Activated CD4-positive, alpha-beta memory T cell treated with anti-CD3 and anti-CD28 coated beads for 36 hours (primary cell): ENCODE measurements around the gene CDC42EP5. TPM values are rescaled to one million over a fixed set of nuclear protein-coding genes. Genes with fewer than 3 reads are reported as not detected.
A peak's percentile ranks its signal among the peaks of the same experiment; 100 is the strongest.

ENCODE experiments used
- CTCF ChIA-PET: fragments of 350-600 bp; sonication (Branson Sonifier 250); formaldehyde crosslinking; loops from one replicate; lab custom pipeline; 2021; ENCODE audit warnings: antibody characterized with exemption, inconsistent platforms; lab: Charles Lee
- POLR2A ChIA-PET: fragments of 350-600 bp; sonication (Branson Sonifier 250); formaldehyde crosslinking; loops from one replicate; lab custom pipeline; 2021; ENCODE audit warnings: antibody characterized with exemption; lab: Charles Lee
- DNase-seq: peaks from one replicate; pipeline ENCODE4 v3.0.0-alpha.2; 2020
- H3K27ac Mint-ChIP-seq: one replicate; pipeline ENCODE4 v1.8.0; 2021; ENCODE audit warnings: mixed read lengths
- H3K27me3 Mint-ChIP-seq: one replicate; pipeline ENCODE4 v1.8.0; 2021; ENCODE audit warnings: mixed read lengths
- H3K36me3 Mint-ChIP-seq: one replicate; pipeline ENCODE4 v1.8.0; 2021; ENCODE audit warnings: mixed read lengths
- H3K4me1 Mint-ChIP-seq: one replicate; pipeline ENCODE4 v1.8.0; 2021; ENCODE audit warnings: low read depth, mixed read lengths
- H3K4me3 Mint-ChIP-seq: one replicate; pipeline ENCODE4 v1.8.0; 2021; ENCODE audit warnings: mild to moderate bottlenecking, mixed read lengths
- H3K9me3 Mint-ChIP-seq: one replicate; pipeline ENCODE4 v1.8.0; 2021; ENCODE audit warnings: mixed read lengths
- intact Hi-C: fragments of 100-400 bp; cut with micrococcal nuclease; formaldehyde crosslinking; loops from one replicate; pipeline ENCODE4 v1.15.1; 2023
- total RNA-seq, 2 experiments: library from RNA; stranded (reverse); gene quantifications; one replicate each; pipeline ENCODE4 v1.2.3, GENCODE V29; 2021

CDC42EP5 gene
- total RNA-seq, 2 experiments from 2014 or later: not detected

DNA sequence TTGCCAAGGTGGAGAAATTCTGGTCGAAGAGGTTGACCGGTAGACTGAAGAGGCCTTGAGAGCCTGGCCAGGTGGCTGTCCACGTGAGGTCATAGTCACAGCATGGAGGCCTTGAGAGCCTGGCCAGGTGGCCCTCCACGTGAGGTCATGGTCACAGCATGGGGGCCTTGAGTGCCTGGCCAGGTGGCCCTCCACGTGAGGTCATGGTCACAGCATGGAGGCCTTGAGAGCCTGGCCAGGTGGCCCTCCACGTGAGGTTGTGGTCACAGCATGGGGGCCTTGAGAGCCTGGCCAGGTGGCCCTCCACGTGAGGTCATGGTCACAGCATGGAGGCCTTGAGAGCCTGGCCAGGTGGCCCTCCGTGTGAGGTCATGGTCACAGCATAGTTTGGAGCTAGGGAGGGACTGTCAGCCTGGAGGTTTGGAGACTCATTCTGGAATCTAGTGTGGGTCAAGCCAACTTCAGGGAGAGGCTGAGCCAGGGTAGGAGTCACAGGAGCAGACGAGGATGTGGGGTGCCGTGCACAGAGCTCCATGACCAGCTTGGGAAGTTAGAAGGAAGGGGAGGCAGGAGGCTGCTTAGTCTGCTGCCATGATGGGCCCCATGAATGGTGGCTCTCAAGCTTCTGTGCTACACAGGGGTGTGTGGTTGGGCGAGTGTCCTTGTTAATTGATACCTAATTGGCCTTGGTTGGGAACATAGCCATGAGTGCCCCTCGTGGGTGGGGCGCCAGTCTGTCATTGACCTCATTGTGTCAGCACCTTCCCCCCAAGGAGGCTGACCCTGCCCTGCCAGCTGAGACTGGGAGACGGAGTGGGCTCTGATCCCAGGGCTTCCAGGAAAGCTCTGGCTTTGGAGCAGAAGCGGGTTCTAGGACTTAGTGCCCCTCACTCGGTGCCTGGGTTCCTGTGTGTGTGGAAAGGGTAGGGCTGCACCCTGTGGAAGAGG is 13.5 kb downstream of the CDC42EP5 start:
- ChIA-PET POLR2A (interaction anchor here (0.6 to 1.7 kb wide), 3 partner anchors 11 to 69 kb away, joined by 3 to 8 read pairs (median 4); partner anchors contain the start of gene LENG8), CTCF (no interaction called here)
- intact Hi-C loops: loop anchor here (5.0 kb wide), 1 partner anchor 252 kb away; no protein-coding TSS in a partner anchor
- H3K36me3 Mint-ChIP-seq: peaks cover 45% of the 10 kb centered on the region
- peak overlapping the region; percentile 13 for H3K27ac Mint-ChIP-seq
- H3K4me3 Mint-ChIP-seq: no peak overlapping the region
- no peaks in the 10 kb centered on the region for H3K9me3 Mint-ChIP-seq
- DNase-seq: no peak
- H3K4me1 Mint-ChIP-seq: peaks cover 31% of the 10 kb centered on the region
- no peaks in the 10 kb centered on the region for H3K27me3 Mint-ChIP-seq

- H3K27ac Mint-ChIP-seq: no peak overlapping the region
- POLR2A ChIA-PET: interaction anchor here (0.6 kb wide), 1 partner anchor 68 kb away, joined by 3 read pairs; no protein-coding TSS in a partner anchor
- no peaks in the 10 kb centered on the region for H3K9me3 Mint-ChIP-seq
- CTCF ChIA-PET: no interaction called here
- DNase-seq: no peak
- H3K4me3 Mint-ChIP-seq: no peak overlapping the region
- no peaks in the 10 kb centered on the region for H3K27me3 Mint-ChIP-seq
- peaks cover 53% of the 10 kb centered on the region for H3K36me3 Mint-ChIP-seq
- intact Hi-C loops: no loop called here
- peaks cover 26% of the 10 kb centered on the region for H3K4me1 Mint-ChIP-seq
Observed at GRCh38 chr19:54458648-54459281, 14.3 kb downstream of the CDC42EP5 start.

DNA sequence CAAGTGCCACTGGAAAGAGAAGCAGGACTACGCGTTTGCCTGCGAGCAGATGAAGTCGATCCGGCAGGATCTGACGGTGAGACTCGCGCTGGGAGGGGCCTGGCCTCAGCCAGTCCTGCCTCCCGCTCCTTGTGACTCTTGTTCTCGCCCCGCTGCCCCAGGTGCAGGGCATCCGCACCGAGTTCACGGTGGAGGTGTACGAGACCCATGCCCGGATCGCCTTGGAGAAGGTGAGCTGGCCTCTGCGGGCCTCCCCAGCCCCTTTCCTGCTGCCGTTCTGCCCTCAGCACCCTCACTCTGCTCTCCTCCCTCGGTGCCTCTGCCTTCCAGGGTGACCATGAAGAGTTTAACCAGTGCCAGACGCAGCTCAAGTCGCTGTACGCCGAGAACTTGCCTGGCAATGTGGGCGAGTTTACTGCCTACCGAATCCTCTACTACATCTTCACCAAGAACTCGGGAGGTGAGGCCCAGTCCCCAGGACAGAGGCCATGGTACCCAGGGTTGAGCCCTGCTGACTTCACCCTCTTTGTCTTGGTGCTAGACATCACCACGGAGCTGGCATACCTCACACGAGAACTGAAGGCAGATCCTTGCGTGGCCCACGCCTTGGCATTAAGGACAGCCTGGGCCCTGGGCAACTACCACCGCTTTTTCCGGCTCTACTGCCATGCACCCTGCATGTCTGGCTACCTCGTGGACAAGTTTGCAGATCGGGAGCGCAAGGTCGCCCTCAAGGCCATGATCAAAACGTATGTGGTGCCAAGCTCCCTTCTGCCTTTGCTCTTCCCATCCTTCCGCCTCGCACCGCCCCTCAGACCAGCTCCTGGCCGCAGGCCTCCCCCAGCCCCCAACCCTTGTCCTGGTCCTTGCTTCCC is 15.1 kb downstream of the CDC42EP5 start:
- CTCF ChIA-PET: no interaction called here
- Mint-ChIP-seq H3K9me3 (no peaks in the 10 kb centered on the region), H3K36me3 (peaks cover 59% of the 10 kb centered on the region), H3K27ac (no peak overlapping the region), H3K4me3 (no peak overlapping the region), H3K27me3 (no peaks in the 10 kb centered on the region), H3K4me1 (peaks cover 29% of the 10 kb centered on the region)
- POLR2A ChIA-PET: interaction anchor here (1.0 kb wide), 1 partner anchor 9 kb away, joined by 5 read pairs; the partner anchor contains the start of gene LENG8
- no peak for DNase-seq
- intact Hi-C loops: no loop called here

DNA sequence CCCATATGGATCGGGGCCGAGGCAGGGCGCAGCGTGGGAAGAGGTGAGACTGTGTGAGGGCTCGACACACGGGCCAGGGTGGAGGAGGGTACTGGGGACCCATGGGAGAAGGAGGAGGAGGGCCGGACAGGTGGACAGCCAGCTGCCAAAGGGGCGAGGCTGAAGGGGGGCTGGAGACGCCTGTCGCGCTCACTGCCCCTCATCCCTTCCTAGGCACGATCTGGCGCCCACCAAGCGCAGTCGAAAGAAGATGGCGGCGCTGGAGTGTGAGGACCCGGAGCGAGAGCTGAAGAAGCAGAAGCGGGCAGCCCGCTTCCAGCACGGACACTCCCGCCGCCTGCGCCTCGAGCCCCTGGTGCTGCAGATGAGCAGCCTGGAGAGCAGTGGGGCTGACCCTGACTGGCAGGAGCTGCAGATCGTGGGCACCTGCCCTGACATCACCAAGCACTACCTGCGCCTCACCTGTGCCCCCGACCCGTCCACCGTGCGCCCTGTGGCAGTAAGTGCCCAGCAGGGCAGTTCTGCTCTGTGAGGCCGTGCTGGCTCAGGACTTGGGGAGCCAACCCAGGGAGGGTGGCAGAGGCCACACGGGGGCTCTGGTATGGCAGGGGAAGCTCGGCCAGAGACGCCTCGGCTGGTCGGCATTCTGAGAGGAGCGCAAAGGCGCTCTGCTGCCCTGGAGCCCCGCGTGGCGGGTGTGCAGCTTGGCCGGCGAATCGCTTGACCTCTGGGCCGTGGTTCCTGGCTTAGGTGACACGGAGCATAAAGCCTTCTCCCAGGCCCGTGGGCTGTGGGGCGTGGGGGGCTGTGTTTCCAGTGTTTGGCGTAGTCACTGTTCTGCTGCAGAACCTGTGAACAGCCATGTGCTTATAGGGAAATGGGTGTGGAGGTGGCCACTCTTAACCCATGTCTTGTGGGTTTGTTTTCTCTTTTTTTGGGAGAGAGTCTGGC is 16.4 kb downstream of the CDC42EP5 start:
- Mint-ChIP-seq H3K27me3 (no peaks in the 10 kb centered on the region), H3K9me3 (no peaks in the 10 kb centered on the region), H3K4me3 (no peak overlapping the region), H3K36me3 (peaks cover 66% of the 10 kb centered on the region), H3K4me1 (peaks cover 27% of the 10 kb centered on the region), H3K27ac (no peak overlapping the region)
- DNase-seq: no peak
- intact Hi-C loops: no loop called here
- CTCF ChIA-PET: no interaction called here
- POLR2A ChIA-PET: no interaction called here

GRCh38 chr19:54455786-54456422 is 17.2 kb downstream of the CDC42EP5 start:
- Mint-ChIP-seq H3K27me3 (no peaks in the 10 kb centered on the region), H3K36me3 (peaks cover 70% of the 10 kb centered on the region), H3K4me1 (peaks cover 29% of the 10 kb centered on the region), H3K9me3 (no peaks in the 10 kb centered on the region), H3K27ac (no peak overlapping the region), H3K4me3 (no peak overlapping the region)
- ChIA-PET CTCF (no interaction called here), POLR2A (interaction anchor here (2.2 kb wide), 1 partner anchor 8 kb away, joined by 9 read pairs; the partner anchor contains the start of gene LENG9)
- DNase-seq: no peak
- intact Hi-C loops: no loop called here

DNA sequence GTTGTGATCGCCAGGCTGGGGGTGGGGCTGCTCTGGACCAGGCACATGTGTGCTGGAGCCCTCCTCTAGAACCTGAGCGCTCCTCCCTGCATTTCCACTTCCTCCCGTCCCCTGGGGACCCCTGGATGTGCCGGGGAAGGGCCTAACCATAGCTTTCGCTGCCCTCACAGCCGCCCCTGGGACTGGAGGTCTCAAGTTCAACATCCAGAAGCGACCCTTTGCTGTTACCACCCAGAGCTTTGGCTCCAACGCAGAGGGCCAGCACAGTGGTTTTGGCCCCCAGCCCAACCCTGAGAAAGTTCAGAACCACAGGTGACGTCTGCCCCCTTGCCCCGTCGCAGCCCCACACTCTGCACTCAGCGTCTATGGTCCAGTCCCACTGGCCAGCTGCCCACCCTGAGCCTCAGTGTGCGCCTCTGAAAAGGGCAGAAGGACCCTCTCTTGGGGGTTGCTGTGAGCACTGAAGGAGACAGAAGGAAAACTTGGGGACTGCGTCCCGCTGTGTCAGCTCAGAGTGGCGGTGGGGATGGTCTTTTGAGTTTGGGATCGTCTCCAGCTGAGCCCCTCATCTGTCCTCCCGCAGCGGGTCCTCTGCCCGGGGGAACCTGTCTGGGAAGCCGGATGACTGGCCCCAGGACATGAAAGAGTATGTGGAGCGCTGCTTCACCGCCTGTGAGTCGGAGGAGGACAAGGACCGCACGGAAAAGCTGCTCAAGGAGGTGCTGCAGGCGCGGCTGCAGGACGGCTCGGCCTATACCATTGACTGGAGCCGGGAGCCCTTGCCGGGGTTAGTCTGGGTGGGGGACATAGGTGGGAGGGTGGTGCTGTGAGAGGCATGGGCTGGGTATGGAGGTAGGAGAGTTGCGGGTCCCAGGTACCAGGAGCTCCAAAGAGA is 18.1 kb downstream of the CDC42EP5 start:
- H3K4me1 Mint-ChIP-seq: peaks cover 36% of the 10 kb centered on the region
- no peak overlapping the region for H3K27ac Mint-ChIP-seq
- CTCF ChIA-PET: no interaction called here
- POLR2A ChIA-PET: interaction anchor here (2.2 kb wide), 1 partner anchor 9 kb away, joined by 9 read pairs; the partner anchor contains the start of gene LENG9
- H3K9me3 Mint-ChIP-seq: no peaks in the 10 kb centered on the region
- DNase-seq: no peak
- H3K4me3 Mint-ChIP-seq: no peak overlapping the region
- intact Hi-C loops: no loop called here
- no peaks in the 10 kb centered on the region for H3K27me3 Mint-ChIP-seq
- H3K36me3 Mint-ChIP-seq: peaks cover 76% of the 10 kb centered on the region

DNA sequence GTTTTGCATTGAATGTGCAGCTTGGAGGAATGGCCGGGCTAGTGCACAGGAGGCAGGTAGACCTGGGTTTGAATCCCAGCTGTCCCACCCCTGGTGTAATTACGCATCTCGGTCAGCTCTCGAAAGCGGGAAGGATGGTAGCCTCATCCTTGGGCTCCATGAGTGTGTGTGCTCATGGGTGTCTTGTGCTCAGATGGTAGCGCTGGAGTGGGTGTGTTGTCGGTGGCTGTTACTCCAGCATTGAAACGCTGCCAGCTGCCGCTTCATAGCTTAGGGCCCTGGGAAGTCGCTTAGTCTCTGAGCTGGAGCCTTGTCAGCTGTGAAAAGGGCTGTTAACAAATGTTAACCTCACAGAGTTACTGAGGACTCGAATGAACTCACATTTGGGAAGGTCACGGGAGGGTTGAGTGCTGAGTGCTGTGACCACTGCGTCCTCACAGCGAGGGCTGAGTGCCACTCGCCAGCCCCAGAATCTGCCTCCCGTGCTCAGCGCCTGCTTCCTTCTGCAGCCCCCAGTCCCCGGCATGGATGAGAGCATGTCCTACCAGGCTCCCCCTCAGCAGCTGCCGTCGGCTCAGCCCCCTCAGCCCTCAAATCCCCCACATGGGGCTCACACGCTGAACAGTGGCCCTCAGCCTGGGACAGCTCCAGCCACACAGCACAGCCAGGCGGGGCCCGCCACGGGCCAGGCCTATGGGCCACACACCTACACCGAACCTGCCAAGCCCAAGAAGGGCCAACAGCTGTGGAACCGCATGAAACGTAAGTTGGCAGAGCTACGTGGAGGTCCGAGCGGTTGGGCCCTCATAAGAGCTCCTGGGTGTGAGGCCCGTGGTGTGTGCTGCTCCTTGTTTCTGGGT is 18.9 kb downstream of the CDC42EP5 start:
- H3K9me3 Mint-ChIP-seq: no peaks in the 10 kb centered on the region
- no peak overlapping the region for H3K27ac Mint-ChIP-seq

DNA sequence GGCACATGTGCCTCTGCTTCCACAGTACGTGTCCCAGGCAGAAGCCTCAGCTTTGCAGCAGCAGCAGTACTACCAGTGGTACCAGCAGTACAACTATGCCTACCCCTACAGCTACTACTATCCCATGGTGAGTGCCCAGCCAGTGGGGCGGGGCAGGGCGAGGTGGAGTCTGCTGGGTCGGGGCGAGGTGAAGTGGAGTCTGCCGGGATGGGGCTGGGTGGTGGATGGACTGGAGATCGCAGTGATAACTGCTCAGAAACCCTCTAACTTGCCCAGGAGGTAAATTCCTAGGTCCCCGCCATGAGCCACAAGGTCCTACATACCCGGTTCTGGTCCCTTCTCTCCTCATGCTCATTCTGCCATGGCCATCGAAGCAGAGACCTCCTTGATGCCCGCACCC is 20.5 kb downstream of the CDC42EP5 start:
- intact Hi-C loops: no loop called here
- DNase-seq: no peak
- Mint-ChIP-seq H3K9me3 (no peaks in the 10 kb centered on the region), H3K27me3 (peaks cover 2% of the 10 kb centered on the region), H3K4me1 (peaks cover 29% of the 10 kb centered on the region), H3K27ac (no peak overlapping the region), H3K4me3 (no peak overlapping the region), H3K36me3 (peaks cover 67% of the 10 kb centered on the region)
- ChIA-PET CTCF (no interaction called here), POLR2A (no interaction called here)

More for the DNA sequence above, 18.9 kb downstream of the CDC42EP5 start:
- POLR2A ChIA-PET: interaction anchor here (1.1 to 2.2 kb wide), 2 partner anchors 8 to 10 kb away, joined by 4 to 9 read pairs; partner anchors contain the start of gene LENG9
- no peak overlapping the region for H3K4me3 Mint-ChIP-seq
- peaks cover 30% of the 10 kb centered on the region for H3K4me1 Mint-ChIP-seq
- CTCF ChIA-PET: no interaction called here
- peaks cover 77% of the 10 kb centered on the region for H3K36me3 Mint-ChIP-seq
- no peaks in the 10 kb centered on the region for H3K27me3 Mint-ChIP-seq
- no peak for DNase-seq
- intact Hi-C loops: no loop called here

GRCh38 chr19:54451997-54452396 is 21.1 kb downstream of the CDC42EP5 start:
- H3K36me3 Mint-ChIP-seq: peaks cover 65% of the 10 kb centered on the region
- DNase-seq: no peak
- peak overlapping the region; percentile 32 for H3K4me3 Mint-ChIP-seq
- intact Hi-C loops: no loop called here
- H3K4me1 Mint-ChIP-seq: peaks cover 35% of the 10 kb centered on the region
- H3K9me3 Mint-ChIP-seq: no peaks in the 10 kb centered on the region
- H3K27me3 Mint-ChIP-seq: peaks cover 2% of the 10 kb centered on the region
- H3K27ac Mint-ChIP-seq: peak overlapping the region; percentile 90
- POLR2A ChIA-PET: no interaction called here
- CTCF ChIA-PET: no interaction called here
